T-cell (primary cell): ENCODE measurements around the gene RPL10A. TPM values are rescaled to one million over a fixed set of nuclear protein-coding genes. Genes with fewer than 3 reads are reported as not detected.
A peak's percentile ranks its signal among the peaks of the same experiment; 100 is the strongest.

Source experiments
- ATAC-seq, 4 experiments: fragments of 200-7000 bp in 3 of 4; fragments of 150-1000 bp in 1 of 4; cut with Tn5 transposase; replicated peaks in 1 of 4; 1 replicate in 3 of 4; 2 replicates in 1 of 4; pipeline ENCODE4 v1.10.0; 2021; ENCODE audit warnings: moderate library complexity in 3 of 4, mild to moderate bottlenecking in 2 of 4, moderate number of reproducible peaks in 1 of 4
- CTCF ChIA-PET, 2 donors: fragments of 300-600 bp; sonication (Branson Sonifier 250); formaldehyde crosslinking; loops; one replicate each; lab custom pipeline; 2022; ENCODE audit warnings: antibody characterized with exemption in 2 of 2; lab: Charles Lee
- POLR2A ChIA-PET, 2 donors: fragments of 300-600 bp; sonication (Branson Sonifier 250); formaldehyde crosslinking; loops; one replicate each; lab custom pipeline; 2022; ENCODE audit warnings: antibody characterized with exemption in 2 of 2; lab: Charles Lee
- DNase-seq, 35 experiments: peaks; one replicate each; pipeline versions ENCODE4 v3.0.0 to v3.0.0-alpha.2; 2013 to 2023
- H3K27ac ChIP-seq: one replicate; pipeline ENCODE4 v1.5.1; 2013; ENCODE audit warnings: low read length
- H3K27me3 ChIP-seq, 2 experiments: replicated peaks in 1 of 2; 1 replicate in 1 of 2; 2 replicates in 1 of 2; pipeline versions ENCODE4 v1.6.1 to v1.7.0; 2013; ENCODE audit warnings: low read length in 1 of 2, mixed read lengths in 1 of 2; ENCODE audit not compliant: control insufficient read depth in 2 of 2, insufficient read depth in 2 of 2; ENCODE audit errors: extremely low read depth in 1 of 2
- H3K36me3 ChIP-seq, 2 donors: 1 replicate in 1 of 2; 2 replicates in 1 of 2; pipeline versions ENCODE4 v1.6.1 to v1.7.0; 2013; ENCODE audit warnings: low read length in 1 of 2; ENCODE audit not compliant: control insufficient read depth in 2 of 2, insufficient read depth in 1 of 2; ENCODE audit errors: extremely low read depth in 1 of 2
- H3K4me1 ChIP-seq, 2 experiments: 1 replicate in 1 of 2; 2 replicates in 1 of 2; pipeline versions ENCODE4 v1.6.1 to v1.7.0; 2013; ENCODE audit warnings: low read length in 2 of 2, mixed read lengths in 1 of 2; ENCODE audit not compliant: insufficient read depth in 2 of 2, control insufficient read depth in 1 of 2; ENCODE audit errors: extremely low read depth in 1 of 2
- H3K4me3 ChIP-seq, 2 donors: 1 replicate in 1 of 2; 2 replicates in 1 of 2; pipeline versions ENCODE4 v1.5.1 to v1.7.0; 2013; ENCODE audit warnings: mild to moderate bottlenecking in 2 of 2, low read length in 1 of 2, moderate library complexity in 1 of 2; ENCODE audit not compliant: control insufficient read depth in 1 of 2; ENCODE audit errors: extremely low read depth in 1 of 2
- H3K9me3 ChIP-seq: 2 replicates; pipeline ENCODE4 v1.7.0; 2013
- H3K27ac Mint-ChIP-seq, 2 donors: one replicate each; pipeline ENCODE4 v1.8.0; 2020 to 2021; ENCODE audit warnings: mild to moderate bottlenecking in 2 of 2, mixed read lengths in 2 of 2
- H3K27me3 Mint-ChIP-seq, 2 donors: one replicate each; pipeline ENCODE4 v1.8.0; 2021 to 2022; ENCODE audit warnings: mixed read lengths in 2 of 2
- H3K36me3 Mint-ChIP-seq: one replicate; pipeline ENCODE4 v1.8.0; 2021; ENCODE audit warnings: mixed read lengths
- H3K4me1 Mint-ChIP-seq, 3 donors: one replicate each; pipeline ENCODE4 v1.8.0; 2020 to 2022; ENCODE audit warnings: mixed read lengths in 3 of 3, mild to moderate bottlenecking in 1 of 3
- H3K4me3 Mint-ChIP-seq, 3 donors: one replicate each; pipeline ENCODE4 v1.8.0; 2020 to 2022; ENCODE audit warnings: mild to moderate bottlenecking in 3 of 3, mixed read lengths in 3 of 3, moderate library complexity in 3 of 3
- H3K9me3 Mint-ChIP-seq, 3 donors: one replicate each; pipeline ENCODE4 v1.8.0; 2020 to 2022; ENCODE audit warnings: mixed read lengths in 3 of 3
- WGBS: methylation state at CpG from one replicate; pipeline ENCODE4 v1.1.5; 2013; ENCODE audit warnings: missing lambda C conversion rate; ENCODE audit not compliant: insufficient coverage; 5-methylcytosine and 5-hydroxymethylcytosine counted together
- total RNA-seq, 35 experiments: library from RNA in 6 of 35; stranded (reverse) in 6 of 35; fragments of 120-200 nt in 1 of 35; gene quantifications; one replicate each; pipeline versions ENCODE4 v1.2.1 to v1.2.4 and lab custom pipeline; 2013 to 2026

Gene RPL10A
- total RNA-seq = 1,000 to 10,000 TPM; 1,890 to 2,203 (median 2,081) TPM
- 3,167 TPM for total RNA-seq (2013)
- 703 to 1,161 (median 994) reads per million in 29 experiments for total RNA-seq (lab: John Stamatoyannopoulos, UW)

GRCh38 chr6:35468181-35468979 is at the start of gene RPL10A:
Gene RPL10A, plus strand, starts transcription at chr6:35468401. Its CDS starts 34 bp downstream, at chr6:35468435.
- H3K36me3 Mint-ChIP-seq = peaks cover 23% of the 10 kb centered on the region
- Histone ChIP-seq H3K36me3 (peaks cover 9 to 37% of the 10 kb centered on the region in 2 donors), H3K27ac (peak within 1 kb of the TSS; percentile 96), H3K4me3 (peak within 1 kb of the TSS; percentile 82 to 100), H3K4me1 (peaks cover 5 to 46% of the 10 kb centered on the region in 2 experiments), H3K9me3 (no peaks in the 10 kb centered on the region), H3K27me3 (no peaks in the 10 kb centered on the region)
- peak within 1 kb of the TSS; percentile 95 to 98 (median 96) for H3K4me3 Mint-ChIP-seq
- CTCF ChIA-PET = interaction anchor here (0.6 to 2.0 kb wide), 11 partner anchors 11 to 201 kb away, joined by 3 to 11 read pairs (median 3); partner anchors contain the start of gene FANCE (in 1 of the 2)
- H3K9me3 Mint-ChIP-seq = no peaks in the 10 kb centered on the region
- WGBS = under 1% methylated on average over 85 of the region's 86 CpGs
- DNase-seq (peak; percentile 90 to 98 (median 95)), ATAC-seq (peak; percentile 85 to 92 (median 91))
- POLR2A ChIA-PET = interaction anchor here in 1 of 2 donors (0.6 to 0.7 kb wide), 2 partner anchors 119 to 127 kb away, joined by 3 to 8 read pairs; no protein-coding TSS in a partner anchor
- H3K27ac Mint-ChIP-seq = peak within 1 kb of the TSS; percentile 98 to 99
- H3K27me3 Mint-ChIP-seq = no peaks in the 10 kb centered on the region
- H3K4me1 Mint-ChIP-seq = peaks cover 35 to 42% (median 40%) of the 10 kb centered on the region in 3 donors

DNA sequence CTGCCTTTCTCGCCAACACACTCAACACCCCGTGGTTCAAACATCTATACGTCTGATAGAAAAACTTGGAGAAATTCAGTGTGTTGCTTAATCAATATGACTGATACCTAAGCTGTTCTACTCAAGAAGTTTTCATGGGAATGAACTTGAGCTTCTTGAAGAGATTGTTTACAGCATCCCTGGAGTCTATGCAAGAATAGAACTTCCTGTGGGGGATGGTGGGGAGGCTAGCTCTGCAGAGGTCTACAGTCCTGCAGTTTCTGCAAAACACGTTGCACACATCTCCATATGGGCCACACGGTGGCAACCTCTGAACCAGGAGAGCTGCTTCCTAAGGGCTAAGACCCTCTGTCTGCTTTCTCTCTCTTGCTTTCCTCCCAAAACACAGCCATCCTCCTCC is 48.8 kb upstream of the RPL10A start:
- Mint-ChIP-seq H3K9me3 (no peaks in the 10 kb centered on the region), H3K4me3 (peak overlapping the region in 1 of 3 donors; percentile 68), H3K36me3 (peaks cover 29% of the 10 kb centered on the region), H3K27ac (peak overlapping the region; percentile 84 to 86), H3K4me1 (peaks cover 40 to 45% (median 42%) of the 10 kb centered on the region in 3 donors), H3K27me3 (no peaks in the 10 kb centered on the region)
- Histone ChIP-seq H3K27ac (peak overlapping the region; percentile 28), H3K4me1 (peaks cover 14 to 36% of the 10 kb centered on the region in 2 experiments), H3K9me3 (no peaks in the 10 kb centered on the region), H3K36me3 (peaks cover 8 to 47% of the 10 kb centered on the region in 2 donors), H3K27me3 (no peaks in the 10 kb centered on the region), H3K4me3 (peak overlapping the region in 1 of 2 donors; percentile 5)
- DNase-seq (peak in 13 of 35 experiments; percentile 1 to 38 (median 14)), ATAC-seq (peak; percentile 66 to 79 (median 74))
- POLR2A ChIA-PET = no interaction called here
- 0% methylated on average over 1 of the region's 5 CpGs for WGBS
- CTCF ChIA-PET = interaction anchor here (1.0 to 1.3 kb wide), 2 partner anchors 11 to 78 kb away, joined by 3 to 4 read pairs; partner anchors contain the start of gene PPARD (in 1 of the 2)

DNA sequence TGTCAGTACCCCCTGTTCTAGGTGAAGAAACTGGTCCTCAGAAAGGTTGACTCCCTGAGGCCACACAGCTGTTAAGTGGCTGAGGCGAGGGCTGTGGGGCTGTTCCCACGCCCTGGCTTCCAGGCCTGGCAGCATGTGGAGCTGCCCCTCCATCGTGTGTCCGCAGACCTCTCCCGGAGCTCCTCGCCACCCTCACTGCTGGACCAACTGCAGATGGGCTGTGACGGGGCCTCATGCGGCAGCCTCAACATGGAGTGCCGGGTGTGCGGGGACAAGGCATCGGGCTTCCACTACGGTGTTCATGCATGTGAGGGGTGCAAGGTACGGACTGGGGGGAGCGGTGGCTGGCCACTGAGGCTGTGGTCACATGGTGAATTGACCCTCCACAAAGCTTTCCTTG is 48.2 kb upstream of the RPL10A start:
- no peak for ATAC-seq
- H3K9me3 ChIP-seq = no peaks in the 10 kb centered on the region
- ChIA-PET CTCF (interaction anchor here (1.0 to 1.3 kb wide), 2 partner anchors 12 to 78 kb away, joined by 3 to 4 read pairs; partner anchors contain the start of gene PPARD (in 1 of the 2)), POLR2A (interaction anchor here (0.6 kb wide), 2 partner anchors 44 to 105 kb away, joined by 3 to 4 read pairs; no protein-coding TSS in a partner anchor)
- H3K4me1 ChIP-seq = peaks cover 14 to 32% of the 10 kb centered on the region in 2 experiments
- DNase-seq = no peak
- no peak overlapping the region for H3K4me3 ChIP-seq
- H3K27me3 ChIP-seq = no peaks in the 10 kb centered on the region
- H3K36me3 ChIP-seq = peaks cover 4 to 50% of the 10 kb centered on the region in 2 donors
- H3K27ac ChIP-seq = no peak overlapping the region
- Mint-ChIP-seq H3K4me1 (peaks cover 35 to 44% (median 37%) of the 10 kb centered on the region in 3 donors), H3K27ac (peak overlapping the region; percentile 84 to 86), H3K9me3 (no peaks in the 10 kb centered on the region), H3K4me3 (peak overlapping the region in 1 of 3 donors; percentile 68), H3K36me3 (peaks cover 32% of the 10 kb centered on the region), H3K27me3 (no peaks in the 10 kb centered on the region)
- 97% methylated on average over 13 of the region's 14 CpGs for WGBS

- Mint-ChIP-seq H3K36me3 (peaks cover 52% of the 10 kb centered on the region), H3K4me3 (no peak overlapping the region), H3K27ac (no peak overlapping the region), H3K4me1 (no peaks in the 10 kb centered on the region), H3K9me3 (peaks cover 0 to 14% (median 8%) of the 10 kb centered on the region in 3 donors), H3K27me3 (no peaks in the 10 kb centered on the region)
- Histone ChIP-seq H3K4me3 (no peak overlapping the region), H3K27ac (no peak overlapping the region), H3K36me3 (peaks cover 7 to 54% of the 10 kb centered on the region in 2 donors), H3K9me3 (no peaks in the 10 kb centered on the region), H3K27me3 (no peaks in the 10 kb centered on the region), H3K4me1 (no peaks in the 10 kb centered on the region)
- ChIA-PET CTCF (no interaction called here), POLR2A (no interaction called here)
- ATAC-seq = no peak
- 100% methylated on average over 2 of the region's 3 CpGs for WGBS
- no peak for DNase-seq
These were observed 42.9 kb upstream of the RPL10A start for GRCh38 chr6:35425284-35425683.

GRCh38 chr6:35426074-35426473 is 42.1 kb upstream of the RPL10A start:
- Mint-ChIP-seq H3K36me3 (peaks cover 48% of the 10 kb centered on the region), H3K27me3 (no peaks in the 10 kb centered on the region), H3K4me1 (no peaks in the 10 kb centered on the region), H3K27ac (no peak overlapping the region), H3K9me3 (peaks cover 0 to 15% (median 8%) of the 10 kb centered on the region in 3 donors), H3K4me3 (no peak overlapping the region)
- Histone ChIP-seq H3K36me3 (peaks cover 7 to 52% of the 10 kb centered on the region in 2 donors), H3K4me3 (no peak overlapping the region), H3K27me3 (no peaks in the 10 kb centered on the region), H3K27ac (no peak overlapping the region), H3K4me1 (no peaks in the 10 kb centered on the region), H3K9me3 (no peaks in the 10 kb centered on the region)
- DNase-seq (no peak), ATAC-seq (no peak)
- WGBS = 82% methylated on average over 7 of the region's 8 CpGs
- ChIA-PET CTCF (no interaction called here), POLR2A (no interaction called here)

DNA sequence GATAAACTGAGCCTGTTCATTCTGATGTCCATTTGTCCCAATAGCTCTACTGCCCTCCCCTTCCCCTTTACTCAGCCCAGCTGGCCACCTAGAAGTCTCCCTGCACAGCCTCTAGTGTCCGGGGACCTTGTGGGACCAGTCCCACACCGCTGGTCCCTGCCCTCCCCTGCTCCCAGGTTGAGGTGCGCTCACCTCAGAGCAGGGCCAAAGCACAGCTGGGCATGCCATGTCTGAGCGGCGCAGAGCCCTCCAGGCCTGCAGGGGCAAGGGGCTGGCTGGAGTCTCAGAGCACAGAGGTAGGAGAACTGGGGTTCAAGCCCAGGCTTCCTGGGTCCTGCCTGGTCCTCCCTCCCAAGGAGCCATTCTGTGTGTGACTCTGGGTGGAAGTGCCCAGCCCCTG is 40.8 kb upstream of the RPL10A start:
- Histone ChIP-seq H3K27ac (no peak overlapping the region), H3K4me1 (no peaks in the 10 kb centered on the region), H3K36me3 (peaks cover 7 to 42% of the 10 kb centered on the region in 2 donors), H3K27me3 (no peaks in the 10 kb centered on the region), H3K9me3 (no peaks in the 10 kb centered on the region), H3K4me3 (no peak overlapping the region)
- Mint-ChIP-seq H3K27me3 (no peaks in the 10 kb centered on the region), H3K4me3 (no peak overlapping the region), H3K36me3 (peaks cover 45% of the 10 kb centered on the region), H3K9me3 (peaks cover 0 to 15% (median 8%) of the 10 kb centered on the region in 3 donors), H3K4me1 (no peaks in the 10 kb centered on the region), H3K27ac (no peak overlapping the region)
- no peak for DNase-seq
- ATAC-seq = no peak
- POLR2A ChIA-PET = no interaction called here
- CTCF ChIA-PET = no interaction called here
- WGBS = 96% methylated on average over 5 of the region's 5 CpGs
